Measurements from ENCODE around the gene TXNRD3. TPM values are rescaled to one million over a fixed set of nuclear protein-coding genes. Genes with fewer than 3 reads are reported as not detected.

TXNRD3 gene
- total RNA-seq, 1 donor from 2014 or later, result 10.7 TPM

Other genes with a start within 250 kb of the TXNRD3 start
- 21.5 TPM for gene ZXDC, start 179.2 kb downstream of the TXNRD3 start, total RNA-seq
- gene UROC1, start 137.4 kb downstream of the TXNRD3 start, total RNA-seq, result 112 TPM
- gene CHST13, start 131.0 kb downstream of the TXNRD3 start, total RNA-seq, result 43.8 TPM
- gene C3orf22, start 96.2 kb downstream of the TXNRD3 start, total RNA-seq, result not detected
- gene CHCHD6, start 49.1 kb upstream of the TXNRD3 start, total RNA-seq, result 3.8 TPM